Large intestine (tissue), 12 donors: Measurements from ENCODE around the gene KLF6. TPM values are rescaled to one million over a fixed set of nuclear protein-coding genes. Genes with fewer than 3 reads are reported as not detected.

ENCODE experiments used
- DNase-seq, 2 donors: peaks; one replicate each; pipeline versions ENCODE4 v3.0.0 to v3.0.0-alpha.2; 2013
- H3K27ac ChIP-seq: one replicate; pipeline ENCODE4 v1.5.1; 2013; ENCODE audit warnings: low read length
- H3K27me3 ChIP-seq: 2 replicates; pipeline ENCODE4 v1.6.1; 2013; ENCODE audit warnings: low read length; ENCODE audit not compliant: control insufficient read depth, insufficient read depth
- H3K36me3 ChIP-seq: 2 replicates; pipeline ENCODE4 v1.6.1; 2013; ENCODE audit warnings: low read length; ENCODE audit not compliant: control insufficient read depth, insufficient read depth
- H3K4me1 ChIP-seq: one replicate; pipeline ENCODE4 v1.6.1; 2013; ENCODE audit warnings: low read length; ENCODE audit not compliant: control insufficient read depth, insufficient read depth
- H3K4me3 ChIP-seq: one replicate; pipeline ENCODE4 v1.5.1; 2013; ENCODE audit warnings: low read length
- H3K9me3 ChIP-seq: one replicate; pipeline ENCODE4 v1.6.1; 2013; ENCODE audit warnings: mild to moderate bottlenecking, low read depth, low read length, moderate library complexity; ENCODE audit not compliant: control insufficient read depth
- WGBS: methylation state at CpG from one replicate; pipeline ENCODE4 v1.1.5; 2013; ENCODE audit warnings: low lambda C conversion rate; ENCODE audit not compliant: insufficient coverage; 5-methylcytosine and 5-hydroxymethylcytosine counted together
- long read RNA-seq, 11 donors: transcript quantifications; one replicate each; lab custom pipeline, GENCODE V29; 2026
- polyA plus RNA-seq: library from polyadenylated mRNA; unstranded; fragments of 120-200 nt; gene quantifications from one replicate; pipeline ENCODE4 v1.2.1, GENCODE V29; 2013

KLF6 gene
- polyA plus RNA-seq = 116 TPM
- long read RNA-seq, donor 1, full-length matches to known transcripts = 6 of 135 reads
- long read RNA-seq, donor 1, partial matches to known transcripts = 129 of 135 reads
- long read RNA-seq, donor 1, other reads (novel, unspliced or antisense) = 0 of 135 reads
- long read RNA-seq, donor 2, full-length matches to known transcripts = 31 of 224 reads
- long read RNA-seq, donor 2, partial matches to known transcripts = 193 of 224 reads
- long read RNA-seq, donor 2, other reads (novel, unspliced or antisense) = 0 of 224 reads
- long read RNA-seq, donor 3 = 0 reads
- long read RNA-seq, donor 4, full-length matches to known transcripts = 5 of 5 reads
- long read RNA-seq, donor 4, partial matches to known transcripts = 0 of 5 reads
- long read RNA-seq, donor 4, other reads (novel, unspliced or antisense) = 0 of 5 reads
- long read RNA-seq, donor 5, full-length matches to known transcripts = 31 of 196 reads
- long read RNA-seq, donor 5, partial matches to known transcripts = 165 of 196 reads
- long read RNA-seq, donor 5, other reads (novel, unspliced or antisense) = 0 of 196 reads
- long read RNA-seq, donor 6, full-length matches to known transcripts = 32 of 32 reads
- long read RNA-seq, donor 6, partial matches to known transcripts = 0 of 32 reads
- long read RNA-seq, donor 6, other reads (novel, unspliced or antisense) = 0 of 32 reads
- long read RNA-seq, donor 7, full-length matches to known transcripts = 30 of 64 reads
- long read RNA-seq, donor 7, partial matches to known transcripts = 34 of 64 reads
- long read RNA-seq, donor 7, other reads (novel, unspliced or antisense) = 0 of 64 reads
- long read RNA-seq, donor 8, full-length matches to known transcripts = 35 of 241 reads
- long read RNA-seq, donor 8, partial matches to known transcripts = 206 of 241 reads
- long read RNA-seq, donor 8, other reads (novel, unspliced or antisense) = 0 of 241 reads
- long read RNA-seq, donor 9, full-length matches to known transcripts = 11 of 11 reads
- long read RNA-seq, donor 9, partial matches to known transcripts = 0 of 11 reads
- long read RNA-seq, donor 9, other reads (novel, unspliced or antisense) = 0 of 11 reads
- long read RNA-seq, donor 10, full-length matches to known transcripts = 26 of 31 reads
- long read RNA-seq, donor 10, partial matches to known transcripts = 5 of 31 reads
- long read RNA-seq, donor 10, other reads (novel, unspliced or antisense) = 0 of 31 reads
- long read RNA-seq, donor 11, full-length matches to known transcripts = 16 of 16 reads
- long read RNA-seq, donor 11, partial matches to known transcripts = 0 of 16 reads
- long read RNA-seq, donor 11, other reads (novel, unspliced or antisense) = 0 of 16 reads

GRCh38 chr10:3784510-3785250 is at the start of gene KLF6:
Gene KLF6 (minus strand): TSS chr10:3785209. CDS start chr10:3785014, 195 bp downstream.
- no peak for DNase-seq
- H3K27ac ChIP-seq = peak within 1 kb of the TSS; percentile 99
- H3K36me3 ChIP-seq = peaks cover 26% of the 10 kb centered on the region
- H3K4me1 ChIP-seq = peaks cover 29% of the 10 kb centered on the region
- WGBS = no CpG with 5 or more reads among the region's 69 CpGs
- no peaks in the 10 kb centered on the region for H3K27me3 ChIP-seq
- H3K9me3 ChIP-seq = peaks cover 7% of the 10 kb centered on the region
- H3K4me3 ChIP-seq = peak within 1 kb of the TSS; percentile 90

GRCh38 chr10:3834404-3834803 is 49.4 kb upstream of the KLF6 start:
- H3K9me3 ChIP-seq = no peaks in the 10 kb centered on the region
- H3K4me3 ChIP-seq = no peak overlapping the region
- WGBS = no CpG with 5 or more reads among the region's 6 CpGs
- peaks cover 5% of the 10 kb centered on the region for H3K4me1 ChIP-seq
- no peak overlapping the region for H3K27ac ChIP-seq
- H3K27me3 ChIP-seq = no peaks in the 10 kb centered on the region
- no peaks in the 10 kb centered on the region for H3K36me3 ChIP-seq
- no peak for DNase-seq

GRCh38 chr10:3833046-3833445 is 48.0 kb upstream of the KLF6 start:
- whole genome bisulfite sequencing = no CpG with 5 or more reads among the region's 6 CpGs
- Histone ChIP-seq H3K27ac (no peak overlapping the region), H3K4me3 (no peak overlapping the region), H3K4me1 (peaks cover 10% of the 10 kb centered on the region), H3K9me3 (no peaks in the 10 kb centered on the region), H3K27me3 (no peaks in the 10 kb centered on the region), H3K36me3 (no peaks in the 10 kb centered on the region)
- no peak for DNase-seq

GRCh38 chr10:3832022-3832786 is 47.2 kb upstream of the KLF6 start:
- Histone ChIP-seq H3K4me3 (no peak overlapping the region), H3K27me3 (no peaks in the 10 kb centered on the region), H3K36me3 (no peaks in the 10 kb centered on the region), H3K4me1 (peaks cover 10% of the 10 kb centered on the region), H3K27ac (no peak overlapping the region), H3K9me3 (no peaks in the 10 kb centered on the region)
- no peak for DNase-seq
- WGBS = 100% methylated on average over 2 of the region's 5 CpGs

- H3K9me3 ChIP-seq = no peaks in the 10 kb centered on the region
- H3K4me1 ChIP-seq = peaks cover 10% of the 10 kb centered on the region
- no peaks in the 10 kb centered on the region for H3K27me3 ChIP-seq
- H3K36me3 ChIP-seq = no peaks in the 10 kb centered on the region
- WGBS = no CpG with 5 or more reads among the region's 4 CpGs
- no peak overlapping the region for H3K4me3 ChIP-seq
- no peak for DNase-seq
- no peak overlapping the region for H3K27ac ChIP-seq
Observed at GRCh38 chr10:3831608-3832007, 46.6 kb upstream of the KLF6 start.

- Histone ChIP-seq H3K36me3 (no peaks in the 10 kb centered on the region), H3K27me3 (no peaks in the 10 kb centered on the region), H3K4me3 (no peak overlapping the region), H3K27ac (no peak overlapping the region), H3K4me1 (peaks cover 16% of the 10 kb centered on the region), H3K9me3 (no peaks in the 10 kb centered on the region)
- WGBS = 86% methylated on average over 1 of the region's 1 CpG
- no peak for DNase-seq
Observed at GRCh38 chr10:3830946-3831345, 45.9 kb upstream of the KLF6 start.

- H3K9me3 ChIP-seq = no peaks in the 10 kb centered on the region
- no peaks in the 10 kb centered on the region for H3K27me3 ChIP-seq
- no peaks in the 10 kb centered on the region for H3K36me3 ChIP-seq
- 75% methylated on average over 1 of the region's 7 CpGs for WGBS
- peaks cover 18% of the 10 kb centered on the region for H3K4me1 ChIP-seq
- no peak overlapping the region for H3K4me3 ChIP-seq
- no peak for DNase-seq
- peak overlapping the region; percentile 22 for H3K27ac ChIP-seq
Observed at GRCh38 chr10:3829156-3830050, 44.4 kb upstream of the KLF6 start.

- 10% methylated on average over 2 of the region's 14 CpGs for WGBS
- Histone ChIP-seq H3K27ac (no peak overlapping the region), H3K4me3 (no peak overlapping the region), H3K9me3 (no peaks in the 10 kb centered on the region), H3K36me3 (no peaks in the 10 kb centered on the region), H3K4me1 (peaks cover 18% of the 10 kb centered on the region), H3K27me3 (no peaks in the 10 kb centered on the region)
- DNase-seq = peak in 1 of 2 donors; percentile 76
Observed at GRCh38 chr10:3828404-3829155, 43.6 kb upstream of the KLF6 start.
